Activated CD4-positive, alpha-beta T cell treated with anti-CD3 and anti-CD28 coated beads for 24 hours (primary cell): ENCODE data around the gene CHCHD6.

Experiments used
- DNase-seq, 2 donors: peaks; one replicate each; pipeline ENCODE4 v3.0.0-alpha.2; 2020; ENCODE audit warnings: low read depth in 2 of 2

Gene CHCHD6

GRCh38 chr3:126977821-126978220 lies 273.8 kb downstream of the CHCHD6 start:
- DNase-seq: no peak

DNA sequence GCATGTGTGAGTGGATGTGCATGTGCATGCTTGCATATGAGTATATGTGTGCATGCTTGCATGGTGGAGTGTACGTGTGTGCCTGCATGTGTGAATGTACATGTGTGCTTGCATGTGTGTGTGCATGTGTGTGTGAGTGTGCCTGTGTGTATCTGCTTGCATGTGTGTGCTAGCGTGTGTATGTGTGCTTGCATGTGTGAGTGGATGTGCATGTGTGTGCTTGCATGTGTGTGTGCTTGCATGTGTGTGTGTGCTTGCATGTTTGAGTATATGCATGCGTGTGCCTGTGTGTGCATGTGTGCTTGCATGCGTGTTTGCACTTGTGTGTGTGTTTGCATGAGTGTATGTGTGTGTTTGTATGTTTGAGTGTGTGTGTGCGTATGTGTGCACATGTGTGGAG lies 274.3 kb downstream of the CHCHD6 start:
- no peak for DNase-seq

GRCh38 chr3:126979046-126979628 lies 275.1 kb downstream of the CHCHD6 start:
- DNase-seq: no peak

DNA sequence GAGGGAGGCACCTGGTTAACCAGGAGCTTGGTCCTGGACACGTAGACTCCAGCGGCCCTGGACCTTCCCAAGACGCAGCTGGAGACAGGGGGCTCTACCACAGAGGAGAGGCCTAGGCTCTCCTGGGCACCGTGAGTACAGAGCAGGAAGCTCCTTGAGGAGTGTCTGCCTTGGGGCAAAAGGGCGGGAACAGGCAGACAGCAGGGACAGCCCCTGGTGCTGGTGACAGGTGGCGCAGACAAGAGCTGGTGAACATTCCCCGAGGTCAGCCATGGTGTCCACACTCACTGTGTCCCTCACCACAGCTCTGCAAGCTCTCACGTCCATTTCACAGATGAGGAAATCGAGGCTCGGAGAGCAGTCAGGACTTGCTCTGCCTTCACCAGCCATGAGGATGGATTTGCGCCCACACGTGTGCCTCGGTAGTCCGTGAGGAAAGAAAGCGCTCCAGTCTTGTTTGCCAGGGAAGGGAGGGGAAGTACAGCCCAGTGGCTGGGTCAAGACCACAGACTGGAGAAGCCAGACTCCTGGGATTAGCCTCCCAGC lies 276.3 kb downstream of the CHCHD6 start:
- no peak for DNase-seq

DNA sequence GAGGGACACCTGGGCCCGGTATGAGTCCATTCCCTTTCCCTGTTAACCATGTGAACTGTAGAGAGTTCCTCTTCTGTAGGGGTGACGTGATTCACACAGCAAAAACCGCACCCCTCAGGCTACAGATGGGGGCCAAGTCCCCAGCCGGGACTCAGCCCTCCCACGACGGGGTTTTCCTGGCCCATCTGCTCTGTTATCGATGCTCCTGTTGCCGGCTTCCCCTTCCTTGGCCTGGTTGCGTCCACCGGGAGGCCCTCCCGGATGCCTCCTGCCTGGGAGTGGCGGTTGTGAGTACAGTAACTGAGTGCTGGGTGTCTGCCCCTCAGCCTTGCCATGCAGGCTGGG lies 278.1 kb downstream of the CHCHD6 start:
- DNase-seq: peak; percentile 37 to 39

DNA sequence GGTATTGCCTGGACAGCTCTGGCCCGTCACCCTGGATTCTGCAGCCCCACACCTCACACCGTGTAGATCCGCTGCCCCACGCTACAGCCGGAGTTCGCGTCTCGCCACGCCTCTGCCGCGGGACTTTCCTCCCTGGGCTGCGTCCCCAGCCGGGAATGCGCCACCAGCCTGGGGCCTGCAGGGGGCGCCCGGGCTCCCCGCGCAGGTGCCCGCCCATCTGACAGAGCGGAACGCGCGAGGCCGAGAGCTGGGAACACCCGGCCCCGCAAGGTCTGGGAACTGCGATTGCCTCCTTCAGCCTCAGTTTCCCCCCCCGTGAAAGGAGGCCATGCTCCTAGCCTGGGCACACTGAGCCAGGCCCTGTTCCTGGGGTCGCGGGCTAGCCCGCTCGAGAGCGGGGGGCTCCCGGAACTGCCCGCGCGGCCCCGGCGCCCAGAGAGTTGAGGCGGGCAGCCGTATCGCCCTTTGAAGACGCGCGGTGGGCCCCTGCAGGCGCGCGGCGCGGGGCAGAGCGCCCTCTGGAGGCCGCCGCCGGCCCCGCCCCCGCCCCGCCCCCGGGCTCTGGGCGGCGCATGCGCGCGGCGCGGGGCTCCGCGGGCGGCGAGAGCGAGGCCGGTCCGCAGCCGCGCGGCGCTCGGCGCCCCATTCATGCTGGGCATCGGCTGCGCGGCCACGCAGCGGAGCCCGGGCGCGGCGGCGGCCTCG lies 278.6 kb downstream of the CHCHD6 start, which contains the start of gene PLXNA1:
Gene PLXNA1 (plus strand): TSS at position 645 of the 705 bp plus-strand sequence. CDS start 5,479 bp downstream, outside the sequence.
- DNase-seq: peak; percentile 64 to 82

DNA sequence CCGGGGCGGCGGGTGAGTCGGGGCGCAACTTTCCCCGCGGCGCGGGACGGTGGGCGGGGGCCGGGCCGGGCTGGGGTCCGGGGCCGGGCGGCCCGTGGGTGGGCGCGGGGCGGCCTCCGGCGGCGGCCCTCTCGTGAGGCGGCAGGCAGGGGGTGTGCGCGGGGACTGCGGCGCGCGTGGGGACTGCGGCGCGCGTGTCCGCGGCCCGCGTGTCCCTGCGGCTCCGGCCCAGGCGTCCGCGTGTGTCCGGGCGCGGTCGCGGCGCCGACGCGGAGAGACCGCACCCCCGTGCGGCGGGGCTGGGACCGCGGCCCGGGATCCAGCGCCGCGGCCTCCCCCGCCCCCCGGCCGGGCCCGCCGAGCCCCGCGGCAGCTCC lies 279.2 kb downstream of the CHCHD6 start:
- DNase-seq: no peak

DNA sequence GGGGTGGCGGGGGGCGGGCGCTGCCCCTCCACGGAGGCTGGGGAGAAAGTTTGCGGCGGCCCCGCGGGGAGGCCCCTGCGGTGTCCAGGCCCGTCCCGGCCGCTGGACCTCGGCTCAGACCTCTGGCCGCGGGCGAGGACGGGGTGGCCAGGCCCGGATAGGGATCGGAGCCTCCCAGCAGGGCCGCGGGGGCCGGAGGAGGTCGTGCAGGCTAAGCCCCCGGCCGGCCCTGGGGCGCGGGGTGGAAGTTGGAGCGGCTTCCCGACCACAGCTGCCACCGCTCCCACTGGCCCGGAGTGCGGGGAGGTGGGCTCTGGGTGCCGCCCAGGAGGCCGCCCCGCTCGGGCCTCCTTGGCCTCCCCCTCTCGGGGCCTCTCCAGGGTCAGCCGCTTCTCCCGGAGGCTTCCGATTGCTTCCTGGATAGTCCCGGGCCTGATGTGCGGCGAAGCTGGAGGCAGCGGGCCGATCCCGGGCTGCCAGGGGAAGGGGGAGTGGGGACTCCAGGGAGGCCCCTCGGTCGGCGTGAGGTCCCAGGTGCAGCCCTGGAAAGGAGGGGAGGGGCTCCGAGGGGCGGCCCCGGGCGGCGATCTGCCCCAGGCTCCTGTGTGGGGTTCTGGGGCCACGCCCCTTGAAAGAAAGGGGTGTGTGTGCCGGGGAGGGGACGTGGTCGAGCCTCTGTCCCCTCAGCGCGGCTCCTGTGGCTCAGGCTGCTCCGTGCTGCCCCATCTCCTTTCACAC lies 279.8 kb downstream of the CHCHD6 start:
- peak in 1 of 2 donors; percentile 19 for DNase-seq

DNA sequence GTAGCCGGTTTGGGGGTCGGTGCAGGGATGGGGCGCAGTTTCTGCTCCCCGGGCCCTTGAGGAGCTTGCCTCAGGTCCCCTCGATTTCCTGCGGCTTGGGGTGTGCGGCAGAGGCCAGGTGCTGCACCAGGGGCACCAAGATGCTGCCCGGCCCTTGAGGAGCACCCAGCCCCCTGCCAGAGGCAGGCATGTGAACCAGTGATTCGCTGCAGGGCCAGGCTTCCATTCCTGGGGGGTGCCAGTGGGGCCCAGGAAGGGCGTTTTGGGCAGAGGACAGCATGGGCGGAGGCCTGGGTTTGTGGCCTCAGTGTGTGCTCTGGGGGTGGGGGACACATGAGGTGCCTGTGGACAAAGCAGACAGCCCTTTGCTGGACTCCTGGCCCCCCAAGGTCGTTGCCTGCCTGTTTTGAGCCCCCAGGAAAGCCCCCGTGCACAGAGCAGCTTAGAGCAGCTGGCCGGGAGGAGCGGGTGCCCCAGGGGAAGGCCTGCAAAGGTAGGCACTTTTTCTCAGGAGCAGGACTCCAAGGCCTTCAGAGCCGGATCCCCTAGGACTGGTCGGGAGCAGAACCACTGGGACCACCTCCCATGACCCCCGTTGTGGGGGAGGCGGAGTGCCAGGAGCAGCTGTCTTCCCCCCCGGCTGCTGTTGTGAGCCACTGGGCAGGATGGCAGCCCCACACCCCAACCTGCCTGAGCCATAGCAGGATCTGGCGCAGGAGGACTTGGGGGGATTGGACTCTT lies 280.5 kb downstream of the CHCHD6 start:
- no peak for DNase-seq

DNA sequence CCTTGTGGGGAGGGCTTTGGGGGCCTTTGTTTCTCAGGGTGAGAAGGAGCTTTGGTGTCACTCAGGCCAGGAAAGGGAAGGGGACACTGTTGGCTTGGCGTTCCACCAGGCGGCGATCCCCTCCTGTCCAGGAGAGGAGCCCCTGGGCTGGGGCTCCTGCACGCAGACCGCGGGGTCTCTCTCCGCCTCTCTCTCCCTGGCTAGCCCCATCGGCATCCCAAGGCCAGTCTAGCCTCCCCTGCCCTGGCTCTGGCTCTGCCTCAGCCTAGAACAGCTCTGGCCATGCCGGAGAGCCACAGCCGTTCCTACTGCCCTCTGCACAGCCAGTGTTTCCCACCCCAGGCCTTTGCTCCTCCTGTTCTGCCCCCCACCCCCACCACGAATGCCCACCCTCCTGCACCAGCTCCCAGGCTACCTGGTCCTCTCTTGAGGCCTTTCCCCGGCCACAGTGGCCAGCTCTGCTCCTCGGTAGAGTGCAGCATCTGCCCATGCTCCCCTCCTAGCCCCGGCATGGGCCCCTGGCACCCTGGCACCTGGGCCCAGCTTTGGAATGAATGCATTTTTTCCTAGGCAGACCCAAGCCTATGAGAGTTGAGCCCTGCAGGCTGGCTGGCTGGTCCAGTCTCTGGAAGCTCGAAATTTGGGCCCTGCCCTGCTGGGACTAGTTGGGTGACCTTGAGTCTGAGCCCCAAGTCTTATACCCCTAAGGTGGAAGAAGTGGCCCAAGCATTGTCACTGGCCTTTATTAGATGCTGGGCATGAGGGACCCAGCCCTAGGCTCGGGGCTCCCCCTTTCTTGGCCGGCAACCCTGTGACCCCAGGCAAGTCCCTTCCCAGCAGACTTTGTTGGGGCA lies 281.3 kb downstream of the CHCHD6 start:
- DNase-seq: no peak

GRCh38 chr3:126986001-126986400 lies 282.0 kb downstream of the CHCHD6 start:
- DNase-seq: no peak

- no peak for DNase-seq
Measured at GRCh38 chr3:126987129-126987528, 283.1 kb downstream of the CHCHD6 start.

GRCh38 chr3:126987596-126987995 lies 283.6 kb downstream of the CHCHD6 start:
- DNase-seq: no peak

DNA sequence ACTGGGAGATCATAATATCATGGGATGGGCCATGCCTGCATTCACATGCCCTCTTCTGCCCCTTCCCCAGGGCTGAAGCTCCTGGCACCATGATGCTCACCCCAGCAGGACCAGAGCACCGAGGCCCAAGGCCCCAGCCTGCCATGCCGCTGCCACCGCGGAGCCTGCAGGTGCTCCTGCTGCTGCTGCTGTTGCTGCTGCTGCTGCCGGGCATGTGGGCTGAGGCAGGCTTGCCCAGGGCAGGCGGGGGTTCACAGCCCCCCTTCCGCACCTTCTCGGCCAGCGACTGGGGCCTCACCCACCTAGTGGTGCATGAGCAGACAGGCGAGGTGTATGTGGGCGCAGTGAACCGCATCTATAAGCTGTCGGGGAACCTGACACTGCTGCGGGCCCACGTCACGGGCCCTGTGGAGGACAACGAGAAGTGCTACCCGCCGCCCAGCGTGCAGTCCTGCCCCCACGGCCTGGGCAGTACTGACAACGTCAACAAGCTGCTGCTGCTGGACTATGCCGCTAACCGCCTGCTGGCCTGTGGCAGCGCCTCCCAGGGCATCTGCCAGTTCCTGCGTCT lies 284.5 kb downstream of the CHCHD6 start:
- no peak for DNase-seq

- no peak for DNase-seq
Measured at GRCh38 chr3:126989316-126990023, 285.4 kb downstream of the CHCHD6 start.

GRCh38 chr3:126990024-126990700 lies 286.1 kb downstream of the CHCHD6 start:
- no peak for DNase-seq

GRCh38 chr3:126990890-126991289 lies 286.9 kb downstream of the CHCHD6 start:
- DNase-seq: no peak

GRCh38 chr3:126991366-126992200 lies 287.5 kb downstream of the CHCHD6 start:
- no peak for DNase-seq

DNA sequence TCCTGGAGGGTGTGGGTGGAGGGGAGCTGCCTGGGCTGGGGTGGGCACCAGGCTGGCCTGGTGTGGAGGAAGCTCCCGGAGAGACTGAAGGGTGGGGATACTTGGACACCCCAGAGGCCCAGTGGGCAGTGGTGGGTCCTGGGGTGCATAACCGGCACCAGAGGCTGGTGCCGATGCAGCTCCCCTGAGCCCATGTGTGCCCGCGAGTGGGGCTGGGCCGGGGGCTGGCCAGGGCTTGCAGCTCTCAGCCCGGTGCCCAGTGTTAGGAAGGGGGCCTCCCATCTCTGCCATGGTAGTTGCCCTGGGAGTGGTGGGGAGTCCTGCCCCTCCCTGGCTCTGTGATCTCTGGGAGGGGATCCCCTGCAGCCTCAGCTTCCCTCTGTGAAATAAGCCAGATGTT lies 288.2 kb downstream of the CHCHD6 start:
- DNase-seq: no peak
